ENCODE results near the gene NUP214.
"Not testable (repeated sequence)": the region's sequence is repeated elsewhere in the genome, so short reads cannot be mapped to it uniquely, and the experiment has no call there.

NUP214 gene

DNA sequence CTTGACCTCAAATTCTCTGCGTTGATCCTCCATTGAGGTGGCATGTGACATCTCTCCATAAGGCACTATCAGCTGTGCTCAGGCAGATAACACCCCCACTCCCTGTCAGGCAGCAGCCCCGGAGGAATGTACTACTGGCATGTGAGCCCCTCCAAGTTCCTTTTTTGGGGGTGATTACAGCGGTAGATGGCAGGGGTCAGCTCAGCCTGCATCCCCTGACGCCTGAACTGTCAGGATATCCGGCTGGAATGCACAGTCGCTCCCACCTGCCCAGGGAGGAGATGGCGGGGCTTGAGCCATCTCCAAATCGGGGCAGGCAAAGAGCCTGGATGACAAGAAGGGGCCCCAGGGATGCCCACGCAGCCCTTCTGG, 110.1 kb downstream of the NUP214 start:
- no peak for DNase-seq

DNA sequence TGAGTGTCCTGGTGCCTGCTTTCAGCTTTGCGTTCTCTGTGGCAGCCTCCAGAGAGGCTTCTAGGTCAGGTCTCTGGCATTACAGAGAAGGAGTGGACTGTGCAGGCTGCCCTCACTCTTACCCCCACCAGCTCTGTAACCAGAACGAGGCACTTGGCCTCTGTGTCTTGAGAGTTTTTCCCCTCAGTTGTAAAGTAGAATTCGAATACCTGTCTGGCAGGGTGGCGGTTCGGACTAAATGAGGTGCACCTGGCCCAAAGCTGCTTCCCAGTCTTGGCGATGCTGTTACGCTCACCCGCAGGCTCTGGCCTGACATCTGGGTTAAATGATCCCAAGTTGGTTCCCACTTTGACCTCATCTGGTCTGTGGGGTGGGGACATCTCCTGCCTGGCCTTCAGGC, 110.8 kb downstream of the NUP214 start:
- DNase-seq: no peak

DNA sequence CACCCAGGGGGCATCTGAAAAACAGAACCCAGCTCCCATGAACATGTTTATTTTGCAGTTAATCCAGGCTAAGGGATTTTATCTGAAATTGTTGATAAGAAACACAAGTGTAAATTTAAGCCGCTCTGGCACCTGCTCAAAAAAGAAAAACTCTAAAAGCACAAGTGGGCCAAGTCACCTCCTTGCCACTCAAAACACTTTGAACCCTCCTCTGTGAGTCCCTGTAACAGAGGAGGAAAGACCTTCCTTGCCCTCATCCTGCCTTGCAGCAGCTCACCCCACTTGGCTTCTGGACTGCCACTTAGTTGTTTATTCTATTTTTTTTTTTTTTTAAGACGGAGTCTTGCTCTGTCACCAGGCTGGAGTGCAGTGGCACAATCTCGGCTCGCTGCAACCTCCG, 111.4 kb downstream of the NUP214 start:
- DNase-seq: no peak

DNA sequence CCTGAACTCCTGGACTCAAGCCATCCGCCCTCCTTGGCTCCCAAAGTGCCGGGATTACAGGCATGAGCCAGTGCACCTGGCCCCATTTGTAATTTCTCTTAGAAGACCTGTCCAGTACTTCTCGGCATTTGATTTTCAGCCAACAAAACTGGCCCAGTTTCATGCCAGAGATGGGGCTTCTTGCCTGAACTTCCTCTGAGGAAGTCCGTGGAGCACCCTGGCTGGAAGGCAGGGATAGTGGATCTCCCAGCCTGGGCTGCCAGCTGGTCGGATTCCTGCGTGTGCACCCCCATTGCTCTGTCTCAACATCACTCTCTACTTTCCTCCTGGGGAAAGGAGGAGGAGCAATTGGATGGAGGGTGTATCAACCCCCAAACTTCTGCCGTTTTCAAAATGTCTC, 111.9 kb downstream of the NUP214 start:
- DNase-seq: no peak

DNA sequence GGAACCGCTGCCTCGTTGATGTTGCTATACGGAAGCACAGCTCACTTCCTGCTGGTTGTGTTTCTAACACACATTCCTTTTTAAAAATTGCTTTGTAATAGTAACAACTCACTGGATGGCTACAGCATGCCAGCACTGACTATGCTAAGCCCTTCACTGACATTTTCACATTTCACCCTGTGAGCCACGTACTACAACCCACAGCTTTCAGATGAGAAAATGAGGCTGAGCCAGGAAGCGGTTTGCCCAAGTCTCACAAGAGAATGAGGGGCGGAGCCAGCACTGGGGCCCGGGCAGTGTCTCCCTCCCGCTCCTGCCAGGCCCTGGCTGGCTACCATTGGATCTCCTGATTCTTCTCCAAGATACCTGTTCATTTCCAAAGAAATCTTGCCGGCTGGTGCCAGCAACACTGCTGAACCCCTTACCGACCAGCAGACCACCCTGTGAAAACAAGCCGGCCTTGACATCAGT, 112.6 kb downstream of the NUP214 start:
- DNase-seq: peak; percentile 83

DNA sequence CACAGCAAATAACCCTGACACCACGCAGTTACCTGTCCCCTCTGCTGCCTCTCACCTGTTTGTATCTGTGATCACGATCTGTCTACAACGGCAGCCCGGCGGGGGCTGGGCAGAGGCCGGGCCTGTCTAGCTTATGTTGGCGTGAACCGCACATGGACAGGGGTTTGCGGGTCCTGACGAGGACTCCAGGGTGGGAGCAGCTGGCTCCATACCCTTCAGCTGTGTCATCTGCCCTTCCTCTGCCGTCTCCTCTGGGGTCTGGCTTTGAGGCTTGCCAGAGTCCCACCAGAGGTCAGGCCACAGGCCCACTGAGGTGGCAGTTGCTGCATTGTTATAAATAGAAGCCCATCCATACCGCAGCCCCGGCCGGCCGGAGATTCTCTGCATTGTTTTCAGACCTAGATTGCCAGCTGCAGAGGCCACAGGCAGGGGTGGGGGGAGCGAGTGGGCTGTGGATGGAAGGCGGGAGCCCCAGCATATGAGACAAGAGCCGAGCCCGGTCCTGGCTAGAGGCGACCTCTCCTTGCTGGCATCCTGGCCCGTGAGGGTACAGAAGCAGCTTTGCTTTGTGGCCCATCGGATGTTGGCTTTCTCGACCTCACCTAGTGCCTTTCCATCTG, 113.1 kb downstream of the NUP214 start:
- no peak for DNase-seq

DNA sequence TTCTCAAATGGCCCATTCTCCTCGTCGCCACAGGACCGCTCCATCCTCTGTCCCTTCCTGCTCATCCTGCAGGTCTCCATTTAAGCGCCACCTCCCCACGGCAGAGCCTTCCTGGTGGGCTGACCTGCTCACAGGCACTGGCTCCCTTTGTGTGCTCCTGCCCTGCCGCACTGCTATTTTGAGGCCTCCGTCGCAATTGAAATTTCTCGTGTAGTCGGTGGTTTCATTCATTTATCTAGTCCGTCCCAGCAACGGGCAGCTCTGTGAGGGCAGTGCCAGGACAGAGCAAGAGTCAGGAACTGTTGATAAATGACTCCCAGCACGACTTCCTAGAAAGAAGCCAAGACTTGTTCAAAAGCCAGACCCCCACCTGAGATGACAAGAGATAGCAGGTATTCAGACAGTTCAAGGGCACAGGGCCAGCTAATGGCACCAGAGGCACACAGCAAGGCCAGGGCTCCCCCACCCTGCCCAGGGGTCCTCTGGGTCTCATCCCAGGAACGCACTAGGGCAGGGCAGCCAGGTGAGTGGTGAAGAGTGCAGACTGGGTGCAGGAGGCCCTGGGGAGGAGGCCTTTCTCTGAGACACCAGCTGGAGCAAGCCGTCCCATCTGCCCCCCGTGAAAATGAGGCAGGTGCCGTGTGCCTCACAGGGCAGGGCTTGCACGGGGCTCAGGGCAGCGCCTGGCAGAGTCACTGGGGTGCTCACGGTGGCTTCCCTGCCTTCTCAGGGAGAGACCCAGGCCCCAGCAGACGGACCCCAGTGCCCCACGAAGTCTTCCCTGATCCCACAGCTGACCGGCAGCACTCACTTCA, 114.0 kb downstream of the NUP214 start:
- DNase-seq: no peak

DNA sequence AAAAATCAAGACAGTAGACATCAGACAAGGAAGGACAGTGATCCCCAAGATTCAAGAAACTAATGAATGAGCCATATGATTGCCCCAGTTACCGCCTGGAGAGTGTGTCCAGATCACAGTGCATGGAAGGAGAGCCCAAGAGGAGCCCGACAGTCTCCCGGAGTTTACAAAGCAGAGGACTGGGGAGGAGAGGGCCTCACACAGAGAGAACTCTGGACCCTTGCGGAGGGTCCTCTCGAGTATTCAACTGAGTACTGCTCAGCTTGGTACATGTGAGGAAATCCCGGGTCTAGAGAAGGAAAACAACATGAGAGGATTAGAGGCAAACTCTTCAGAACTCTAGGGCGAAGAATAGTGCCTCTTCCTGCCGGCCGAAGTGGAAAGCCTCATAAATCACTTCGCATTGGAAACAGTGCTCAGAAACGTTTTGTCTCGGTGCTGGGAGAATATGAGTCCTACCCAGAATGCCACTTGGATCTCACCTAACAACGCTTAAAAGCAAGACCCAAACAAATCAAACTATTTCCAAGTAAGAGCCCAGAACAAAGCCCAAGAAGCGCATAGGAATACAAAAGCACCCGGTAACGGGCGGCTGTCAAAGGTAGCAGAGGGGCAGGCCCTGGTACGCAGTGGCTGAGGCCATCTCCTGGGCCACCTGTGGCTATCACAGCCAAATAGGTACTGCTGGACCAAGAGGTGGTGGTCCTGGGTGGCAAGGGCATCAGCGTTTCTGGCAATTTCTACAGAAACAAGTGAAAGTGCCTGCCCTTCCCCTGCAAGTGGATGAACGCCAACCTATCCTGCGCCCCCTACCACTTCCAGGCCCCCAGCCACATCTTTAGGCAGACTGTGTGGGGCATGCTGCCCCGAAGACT, 114.9 kb downstream of the NUP214 start:
- DNase-seq: no peak

DNA sequence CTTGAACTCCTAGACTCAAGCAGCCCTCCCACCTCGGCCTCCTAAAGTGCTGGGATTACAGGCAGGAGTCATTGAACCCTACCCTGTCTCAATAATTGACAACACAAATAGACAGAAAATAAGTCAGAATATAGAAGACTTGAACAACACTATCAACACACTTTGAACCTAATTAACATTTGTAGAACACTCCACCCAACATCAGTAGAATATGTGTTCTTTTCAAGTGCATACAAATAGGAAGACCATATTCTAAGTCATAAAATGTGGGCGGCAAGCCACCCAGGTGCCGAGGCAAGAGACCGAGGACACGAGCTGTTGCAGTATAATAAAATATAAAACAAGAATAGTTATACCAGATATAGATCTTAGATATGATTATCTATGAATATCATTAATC, 118.9 kb downstream of the NUP214 start:
- DNase-seq: not testable (repeated sequence)

DNA sequence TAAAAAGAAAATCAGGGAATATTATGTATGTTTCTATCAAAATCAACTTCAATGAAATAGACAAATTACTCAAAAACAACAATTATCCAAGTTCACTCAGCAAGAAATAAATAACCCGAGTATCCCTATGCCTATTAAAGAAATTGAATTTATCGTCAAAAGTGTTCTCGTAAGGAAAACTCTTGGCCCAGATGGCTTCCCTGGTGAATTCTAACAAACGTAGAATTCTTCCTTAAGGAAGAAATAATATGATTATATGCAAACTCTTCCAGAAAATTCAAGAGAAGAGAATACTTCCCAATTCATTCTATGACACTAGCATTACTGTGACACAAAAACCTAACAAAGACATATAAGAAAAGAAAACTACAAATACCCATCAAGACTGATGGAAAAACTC, 121.2 kb downstream of the NUP214 start:
- DNase-seq: no peak

DNA sequence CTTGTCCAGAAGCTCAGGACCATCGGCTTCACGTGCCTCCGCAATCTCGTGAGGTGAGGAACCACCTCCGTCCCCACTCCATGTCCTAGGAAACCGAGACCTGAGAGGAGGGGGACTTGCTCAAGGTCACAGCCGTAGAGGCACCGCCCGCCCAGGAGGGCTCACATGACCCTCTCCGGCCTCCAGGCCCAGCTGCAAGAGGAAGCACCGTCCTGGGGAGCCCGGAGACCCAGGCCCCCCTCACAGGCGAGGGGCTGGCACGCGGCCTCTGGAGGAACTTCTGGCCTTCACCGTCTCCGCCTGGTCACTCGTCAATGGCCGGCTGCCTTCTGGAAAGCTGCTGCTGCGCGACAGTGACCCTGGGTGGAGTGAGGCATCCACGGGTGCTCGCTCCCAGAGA, 126.7 kb downstream of the NUP214 start:
- peak; percentile 22 for DNase-seq

DNA sequence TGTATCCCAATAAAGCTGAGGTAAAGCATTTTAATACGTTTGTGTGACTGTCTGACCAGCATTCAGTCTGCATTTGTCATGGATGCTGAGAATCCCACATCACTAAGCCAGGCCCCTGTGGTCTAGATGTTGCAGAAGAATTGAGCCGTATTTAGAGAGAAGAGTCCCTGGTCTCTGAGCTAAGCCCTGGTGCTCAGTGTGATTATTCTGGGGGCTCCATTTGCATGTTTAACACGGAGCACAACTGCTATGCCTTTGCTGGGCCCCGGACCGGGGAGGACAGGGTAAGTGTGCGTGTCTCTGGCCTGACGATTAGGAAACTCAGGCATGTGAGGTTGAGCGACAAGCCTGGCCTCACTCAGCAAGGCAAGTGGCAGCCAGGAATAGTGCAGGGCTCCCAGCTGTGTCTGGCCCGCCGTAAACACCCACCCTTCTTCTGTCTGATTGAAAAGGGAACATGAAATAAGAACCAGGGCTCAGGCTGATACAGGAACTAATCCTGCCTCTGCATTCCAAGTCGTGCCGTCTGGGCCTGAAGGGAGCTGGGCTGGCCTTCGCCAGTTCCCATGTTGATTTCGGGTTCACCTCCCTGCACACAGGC, 128.6 kb downstream of the NUP214 start:
- peak; percentile 92 for DNase-seq

DNA sequence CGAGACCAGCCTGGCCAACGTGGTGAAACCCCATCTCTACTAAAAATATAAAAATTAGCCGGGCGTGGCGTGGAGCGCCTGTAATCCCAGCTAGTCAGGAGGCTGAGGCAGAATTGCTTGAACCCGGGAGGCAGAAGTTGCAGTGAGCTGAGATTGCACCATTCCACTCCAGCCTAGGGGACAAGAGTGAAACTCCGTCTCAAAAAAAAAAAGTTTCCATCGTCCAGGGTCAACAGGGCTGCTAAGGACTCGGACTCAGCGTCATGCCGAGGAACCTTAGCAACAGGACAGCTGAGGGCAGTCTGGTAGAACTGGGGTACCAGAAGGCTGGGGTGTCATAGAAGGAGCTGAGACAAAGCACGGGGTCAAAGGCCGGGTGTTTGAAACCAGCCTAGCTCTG, 129.2 kb downstream of the NUP214 start:
- peak; percentile 47 for DNase-seq

DNA sequence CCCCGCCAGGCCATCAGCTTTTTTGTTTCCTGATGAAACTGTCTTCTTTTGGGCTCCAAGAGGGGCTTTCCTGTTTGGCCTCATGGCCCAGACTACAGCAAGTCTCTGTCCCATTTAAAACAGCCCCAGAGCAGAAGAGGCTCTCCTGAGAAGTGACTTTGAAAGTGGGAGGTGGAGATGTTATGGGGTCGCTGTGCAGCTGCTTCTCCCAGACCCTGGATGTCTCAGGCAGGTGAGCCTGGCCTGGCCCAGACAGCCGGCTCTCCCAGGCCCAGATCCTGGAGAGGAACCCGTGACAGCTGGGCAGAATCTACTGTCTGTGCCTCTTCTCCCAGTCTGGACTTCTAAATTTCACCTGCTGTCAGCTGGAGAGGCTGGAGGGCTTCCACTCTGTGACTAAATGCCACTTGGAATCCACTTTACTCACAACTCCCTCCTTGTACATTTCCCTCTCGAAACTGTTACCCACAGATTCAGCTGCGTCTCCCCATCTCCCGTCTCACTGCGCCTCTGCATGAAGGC, 130.4 kb downstream of the NUP214 start:
- DNase-seq: peak; percentile 23

DNA sequence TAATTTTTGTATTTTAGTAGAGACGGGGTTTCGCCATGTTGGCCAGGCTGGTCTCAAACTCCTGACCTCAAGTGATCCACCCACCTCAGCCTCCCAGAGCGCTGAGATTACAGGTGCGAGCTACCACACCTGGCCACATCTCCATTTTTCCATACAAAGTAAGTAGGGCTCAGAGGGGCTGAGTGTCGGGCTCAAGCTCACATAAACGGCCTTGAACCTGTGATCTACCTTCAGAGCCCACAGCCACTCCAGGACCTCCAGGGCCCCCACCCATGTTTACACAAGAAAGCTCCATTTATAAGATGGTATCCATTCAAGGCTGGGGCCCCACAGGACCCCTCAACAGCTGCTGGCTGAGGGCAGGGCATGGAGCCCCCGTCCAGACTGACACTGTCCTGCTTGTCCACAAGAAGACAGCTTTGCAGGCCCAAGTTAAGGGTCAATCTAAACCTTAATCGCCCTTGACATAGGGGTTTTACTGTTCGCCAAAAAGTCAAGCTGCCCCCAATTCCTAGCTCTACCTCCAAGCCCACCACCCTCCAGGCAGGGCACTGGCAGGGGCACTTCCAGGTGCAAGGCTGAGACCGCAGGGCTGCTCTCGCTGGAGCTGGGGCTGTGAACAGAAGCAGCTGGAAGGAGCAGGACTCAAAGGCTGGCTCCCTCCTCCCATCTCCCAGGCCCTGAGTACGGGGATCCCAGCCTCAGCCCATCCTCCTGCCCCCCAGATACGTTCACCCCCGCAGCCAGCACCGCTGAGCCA, 132.1 kb downstream of the NUP214 start:
- no peak for DNase-seq

DNA sequence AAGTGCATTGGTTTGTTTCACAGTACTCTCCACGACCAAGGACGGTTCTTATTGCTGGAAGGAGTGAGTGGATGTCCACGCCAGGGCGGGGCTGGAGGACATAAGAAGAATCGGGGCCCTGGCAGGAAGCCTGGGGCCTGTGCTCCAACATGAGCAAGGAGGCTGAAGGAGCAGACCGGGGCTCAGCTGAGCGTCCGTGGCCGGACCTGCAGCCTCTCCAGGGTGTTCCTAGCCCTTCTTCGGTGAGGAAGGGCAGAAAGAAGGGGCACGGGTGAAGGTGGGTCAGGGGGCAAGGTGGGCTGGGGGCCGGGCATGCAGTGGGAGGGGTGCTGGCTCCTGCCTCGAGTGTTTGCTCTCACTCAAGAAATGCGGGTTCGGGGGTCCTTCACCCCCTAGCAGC, 132.8 kb downstream of the NUP214 start:
- DNase-seq: no peak

DNA sequence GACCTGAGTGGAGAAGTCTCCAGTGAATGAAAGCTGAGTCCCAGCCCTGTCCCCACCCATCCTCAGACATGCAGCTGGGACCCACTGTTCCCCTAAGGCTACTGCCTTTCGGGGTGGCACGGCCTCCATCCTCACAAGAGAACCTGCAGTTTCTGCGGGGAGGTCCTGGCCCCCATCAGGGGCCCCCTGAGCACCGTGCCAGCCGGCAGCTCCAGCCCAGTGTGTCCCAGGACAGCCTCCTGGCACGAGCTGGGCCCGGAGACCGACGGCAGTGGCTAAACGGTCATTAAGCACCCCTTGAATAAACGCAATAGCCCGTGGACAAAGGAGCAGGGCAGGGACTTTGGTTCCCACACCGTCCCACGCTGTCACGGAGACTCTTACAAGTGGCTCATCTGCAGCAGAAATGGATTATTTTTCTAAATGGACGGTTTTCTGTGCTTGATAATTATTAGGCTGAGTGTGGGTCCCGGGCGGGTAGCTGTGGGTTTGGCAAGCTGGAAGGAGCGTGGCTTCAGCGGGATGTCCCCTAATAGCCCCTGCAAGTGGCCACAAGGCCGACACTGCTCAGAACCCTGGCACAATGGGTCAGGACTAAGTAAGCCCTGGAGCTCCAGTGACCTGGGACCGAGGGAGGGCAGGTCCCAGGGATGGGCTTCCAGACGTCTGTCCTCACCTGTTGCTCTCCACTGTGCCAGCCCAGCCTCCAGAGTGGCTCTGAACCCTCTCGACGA, 133.5 kb downstream of the NUP214 start:
- DNase-seq: no peak

DNA sequence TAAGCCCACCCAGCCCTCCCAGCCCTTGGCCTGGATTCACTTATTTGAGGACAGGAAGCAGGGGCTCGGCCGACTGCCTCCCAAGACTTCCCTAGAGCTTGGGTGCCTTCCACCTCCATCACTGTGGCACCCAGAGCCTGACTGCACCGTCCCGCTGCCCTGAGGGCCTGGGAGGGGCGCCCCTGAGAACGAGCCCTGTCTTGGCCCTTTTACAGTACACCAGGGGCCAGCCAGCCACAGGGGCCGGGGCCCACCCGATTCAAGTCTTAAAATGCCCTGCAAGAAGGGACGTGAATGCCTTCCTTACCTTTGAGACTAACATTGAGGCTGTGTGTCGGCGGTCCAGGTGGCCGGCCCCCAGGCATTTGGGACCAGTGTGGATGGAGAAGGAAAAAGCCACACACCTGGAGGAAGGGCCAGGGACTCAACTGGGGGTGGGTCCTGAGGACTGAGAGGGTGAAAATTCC, 134.1 kb downstream of the NUP214 start:
- no peak for DNase-seq

DNA sequence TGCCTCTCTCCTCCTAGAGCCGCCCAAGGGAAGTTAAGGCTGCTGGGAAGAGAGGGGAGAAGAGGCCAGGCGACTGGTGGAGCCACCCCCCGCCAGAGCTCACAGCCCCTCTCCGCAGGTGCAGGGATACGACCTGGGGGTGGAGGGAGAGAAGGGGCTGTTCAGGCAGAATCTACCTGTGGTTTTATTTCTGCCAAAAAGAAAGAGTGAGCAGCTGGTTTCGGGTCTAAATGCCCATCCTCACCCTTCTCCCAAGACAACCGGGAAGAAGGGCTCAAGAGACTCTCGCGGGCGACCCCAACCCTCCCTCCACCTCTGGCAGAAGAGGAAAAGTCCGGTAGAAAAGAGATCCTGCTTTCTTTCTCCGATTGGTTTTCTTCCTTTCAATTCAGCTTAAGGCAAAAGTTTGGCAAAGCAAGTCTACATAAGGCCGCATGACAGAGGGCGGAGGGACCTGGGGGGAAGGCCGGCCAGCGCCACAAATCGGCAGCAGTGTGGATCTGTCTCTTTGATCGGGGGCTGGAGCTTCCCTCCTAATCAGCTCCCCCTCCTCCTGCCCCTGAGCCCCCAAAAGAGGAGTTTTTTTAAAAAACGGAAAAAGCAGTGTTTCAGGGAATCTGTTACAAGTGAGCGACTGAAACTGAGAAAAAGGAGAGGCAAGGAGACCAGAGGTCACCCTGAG, 134.7 kb downstream of the NUP214 start:
- no peak for DNase-seq

DNA sequence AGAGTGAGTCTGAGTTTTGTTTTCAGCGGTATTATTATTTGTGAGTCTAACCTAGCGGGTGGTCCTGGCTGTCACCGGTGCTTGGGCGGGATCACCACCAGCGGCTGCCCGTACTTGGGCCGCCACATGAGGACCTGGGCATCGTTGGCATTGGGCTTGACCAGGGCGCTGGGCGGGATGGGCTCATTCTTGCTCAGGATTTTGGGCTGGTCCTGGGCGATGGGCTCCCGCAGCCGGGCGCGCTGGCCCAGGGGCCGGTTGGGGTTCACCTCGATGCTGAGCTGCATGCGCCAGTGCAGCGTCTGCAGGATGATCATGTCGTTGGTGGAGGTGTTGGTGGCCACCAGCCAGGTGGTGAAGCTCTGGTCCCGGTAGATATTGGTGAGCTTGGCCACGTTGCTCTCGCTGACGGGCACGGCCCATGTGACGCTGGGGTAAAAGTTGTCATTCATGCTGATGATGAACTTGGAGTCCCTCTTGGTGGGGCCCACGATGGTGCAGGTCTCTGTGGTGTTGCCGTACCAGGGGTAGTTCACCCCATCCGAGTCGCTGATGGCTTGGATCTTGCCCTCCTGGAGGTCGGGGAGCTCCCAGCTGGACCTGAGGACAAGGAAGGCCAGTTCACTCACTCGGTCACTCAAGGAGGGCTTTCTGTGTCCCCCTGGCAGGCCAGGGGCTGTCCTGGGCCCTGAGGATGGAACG, 135.5 kb downstream of the NUP214 start:
- DNase-seq: no peak
